HG03175 (cell line): ENCODE measurements around the gene FPR1.
"Not testable (repeated sequence)": the region's sequence is repeated elsewhere in the genome, so short reads cannot be mapped to it uniquely, and the experiment has no call there.

Source experiments
- ATAC-seq: cut with Tn5 transposase; IDR thresholded peaks from one replicate; pipeline ENCODE4 v1.9.1; 2021; ENCODE audit warnings: mild to moderate bottlenecking, moderate library complexity; ENCODE audit not compliant: unreplicated experiment

FPR1 gene

GRCh38 chr19:51738523-51738922 lies 13.2 kb downstream of the FPR1 start:
- not testable (repeated sequence) for ATAC-seq

DNA sequence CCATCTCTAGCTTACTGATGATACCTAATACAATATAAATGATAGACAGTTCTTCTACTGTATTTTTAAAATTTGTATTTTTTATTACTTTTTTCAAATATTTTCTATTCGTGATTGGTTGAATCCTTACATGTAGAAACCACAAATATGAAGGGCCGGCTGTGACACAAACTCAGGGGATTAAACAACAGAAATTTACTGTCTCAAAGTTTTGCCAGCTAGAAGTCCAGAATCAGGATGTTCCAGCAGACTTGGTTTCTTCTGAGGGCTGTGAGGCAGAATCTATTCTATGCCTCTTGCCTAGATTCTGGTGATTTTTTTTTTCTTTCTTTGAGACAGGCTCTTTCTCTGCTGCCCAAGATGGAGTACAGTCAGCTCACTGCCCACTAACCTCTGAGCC lies 13.8 kb downstream of the FPR1 start:
- ATAC-seq = no peak

- ATAC-seq = no peak
Observed at GRCh38 chr19:51737389-51737788, 14.3 kb downstream of the FPR1 start.

- ATAC-seq = no peak
Observed at GRCh38 chr19:51735759-51736449, 15.8 kb downstream of the FPR1 start.

DNA sequence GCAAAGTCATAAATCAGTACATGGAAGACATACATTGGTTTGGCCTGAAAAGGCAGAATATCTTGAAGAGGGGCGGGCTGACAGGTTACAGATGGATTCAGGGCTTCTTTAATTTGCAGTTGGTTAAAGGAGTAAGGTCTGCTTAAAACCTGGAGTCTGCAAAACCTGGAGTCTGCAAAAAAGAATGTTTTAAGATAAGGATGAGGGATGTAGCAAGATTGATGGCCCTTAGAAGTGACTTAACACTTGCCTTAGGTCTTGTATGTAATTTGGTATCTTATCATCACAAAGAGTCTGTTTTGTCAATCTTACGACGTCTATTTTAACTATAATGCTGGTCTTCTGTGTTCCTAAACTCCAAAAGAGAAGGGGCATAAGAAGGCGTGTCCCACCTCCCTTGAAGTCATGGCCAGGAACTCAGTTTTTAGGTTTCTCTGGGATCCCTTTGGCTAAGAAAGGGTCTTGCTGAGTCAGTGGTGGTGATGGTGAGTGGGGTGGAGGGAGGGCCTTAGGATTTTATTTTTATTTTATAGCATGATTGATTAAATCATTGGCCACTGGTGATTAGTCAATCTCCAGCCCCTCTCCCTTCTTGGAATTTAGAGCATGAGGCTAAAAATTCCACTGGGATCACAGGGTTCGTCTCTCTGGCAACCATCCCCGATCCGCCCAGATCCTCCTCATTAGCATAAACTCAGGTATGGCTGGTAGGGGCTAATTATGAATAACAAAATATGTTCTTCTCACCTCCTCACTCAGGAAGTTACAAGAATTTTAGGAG lies 17.7 kb downstream of the FPR1 start:
- ATAC-seq = no peak

DNA sequence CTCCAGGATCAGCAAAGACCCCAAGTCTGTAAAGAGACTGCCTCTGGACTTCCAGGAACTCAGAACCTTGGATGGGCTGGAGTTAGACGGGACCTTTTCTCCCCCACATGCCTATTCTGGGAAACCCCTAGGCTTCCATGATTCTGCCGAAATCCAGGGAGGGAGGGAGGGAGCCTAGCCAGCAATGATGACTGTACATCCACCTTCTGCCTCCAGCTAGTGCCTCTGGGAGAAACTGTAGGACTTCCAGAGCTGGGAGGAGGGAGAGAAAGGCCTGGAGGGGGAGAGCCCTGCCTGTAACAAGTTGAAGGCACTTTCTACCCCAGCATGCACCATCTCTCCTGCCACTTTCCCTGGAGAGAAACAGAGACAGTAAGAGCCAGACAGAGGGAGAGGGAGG lies 21.9 kb downstream of the FPR1 start:
- no peak for ATAC-seq

DNA sequence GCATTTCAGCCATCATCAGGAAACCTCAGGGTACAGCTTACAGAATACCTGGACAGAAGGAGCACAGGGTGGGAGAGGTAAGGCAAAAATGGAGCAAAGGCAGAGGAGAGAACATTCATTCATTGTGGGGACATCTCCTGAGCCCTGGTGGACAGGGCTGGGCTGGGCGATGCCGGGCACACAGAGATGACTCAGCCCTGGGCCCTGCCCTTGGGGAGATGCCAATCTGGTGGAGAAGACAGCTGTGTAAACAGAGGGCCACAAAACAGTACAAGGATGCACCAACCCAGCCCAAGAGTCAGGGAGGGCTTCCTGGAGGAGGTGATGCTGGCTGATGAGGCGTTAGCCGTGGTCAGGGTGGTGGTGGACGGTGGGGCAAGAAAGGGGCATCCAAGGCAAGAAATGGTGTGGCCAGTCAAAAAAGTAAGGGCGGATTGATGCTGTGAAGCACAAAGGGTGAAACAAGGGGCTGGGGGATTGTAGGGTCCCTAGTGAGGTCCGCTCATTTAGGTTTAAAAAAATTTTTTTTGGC lies 24.3 kb downstream of the FPR1 start:
- no peak for ATAC-seq

DNA sequence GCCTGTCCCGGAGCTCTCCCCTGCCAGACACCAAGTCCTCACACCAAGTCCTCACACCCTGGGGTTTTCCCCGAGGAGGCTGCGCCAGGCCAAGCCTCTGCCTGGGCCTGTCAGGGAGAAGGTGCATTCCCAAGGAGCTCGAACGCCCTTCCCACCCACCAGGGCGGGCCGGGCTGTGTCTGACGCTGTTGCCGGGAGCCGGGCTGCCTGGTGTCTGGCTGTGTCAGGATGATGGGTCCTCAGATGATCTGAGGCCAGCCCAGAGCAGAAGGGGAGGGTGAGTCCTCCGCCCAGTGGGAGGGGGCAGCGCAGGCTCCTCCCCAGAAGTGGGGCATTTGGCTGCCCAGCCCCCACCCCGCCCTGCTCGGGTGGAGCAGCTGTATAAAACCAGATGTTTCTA lies 25.6 kb downstream of the FPR1 start:
- ATAC-seq = no peak

DNA sequence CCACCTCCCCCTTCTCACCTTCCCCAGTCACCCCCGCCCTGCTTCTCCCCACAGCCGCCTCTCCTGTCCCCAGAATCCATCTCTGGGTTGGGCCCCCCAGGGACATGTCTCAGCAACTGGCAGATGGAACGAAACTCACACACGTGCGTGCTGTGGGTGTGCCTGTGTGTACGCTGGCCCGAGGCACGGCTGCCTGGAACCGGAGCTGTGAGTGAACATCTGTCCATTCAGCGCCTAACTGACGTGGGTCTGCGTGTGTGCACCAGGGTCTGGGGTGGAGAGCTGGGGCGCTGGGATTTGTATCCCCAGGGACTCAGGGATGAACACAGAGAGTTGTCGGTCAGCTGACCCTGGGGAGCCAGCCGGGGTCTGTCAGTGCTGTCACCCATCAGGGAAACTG lies 27.1 kb downstream of the FPR1 start:
- ATAC-seq = no peak

DNA sequence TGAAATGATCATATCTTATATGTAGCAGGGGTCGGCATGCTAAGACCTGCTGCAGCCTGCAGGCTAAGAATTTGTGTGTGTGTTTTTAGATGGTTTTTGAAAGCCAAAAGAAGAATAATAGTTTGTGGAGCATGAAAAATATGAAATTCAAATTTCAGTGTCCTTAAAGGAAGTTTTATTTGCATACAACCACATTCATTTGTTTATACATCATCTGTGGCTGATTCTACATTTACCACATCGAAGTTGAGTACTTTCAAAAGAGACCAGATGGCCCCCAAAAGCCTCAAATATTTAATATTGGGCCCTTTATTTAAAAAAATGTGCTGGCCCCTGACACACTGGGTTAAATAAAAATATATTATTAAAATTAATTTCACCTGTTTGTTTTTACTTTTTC lies 29.2 kb downstream of the FPR1 start:
- ATAC-seq = no peak

GRCh38 chr19:51721905-51722304 lies 29.8 kb downstream of the FPR1 start:
- no peak for ATAC-seq

- no peak for ATAC-seq
Observed at GRCh38 chr19:51719251-51719988, 32.3 kb downstream of the FPR1 start.

GRCh38 chr19:51716925-51717324 lies 34.8 kb downstream of the FPR1 start:
- ATAC-seq = no peak

DNA sequence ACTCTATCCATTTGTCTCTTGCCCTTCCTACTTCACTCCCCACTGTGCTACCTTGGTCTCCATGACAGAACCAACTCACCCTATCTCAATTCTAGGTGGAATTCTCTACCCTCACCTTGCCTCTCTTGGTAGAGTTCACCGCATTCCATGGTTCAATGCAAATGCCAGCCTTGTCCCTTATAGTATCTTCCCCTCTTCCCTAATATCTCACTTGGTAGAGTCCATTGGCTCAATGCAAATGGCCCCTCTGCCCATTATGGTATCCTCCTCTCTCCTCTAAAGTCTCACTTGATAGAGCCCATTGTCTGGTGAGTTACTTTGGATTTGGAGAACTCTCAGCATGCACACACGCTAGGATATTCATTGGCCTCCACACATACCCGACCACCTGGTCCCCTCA lies 35.8 kb downstream of the FPR1 start:
- ATAC-seq = no peak

DNA sequence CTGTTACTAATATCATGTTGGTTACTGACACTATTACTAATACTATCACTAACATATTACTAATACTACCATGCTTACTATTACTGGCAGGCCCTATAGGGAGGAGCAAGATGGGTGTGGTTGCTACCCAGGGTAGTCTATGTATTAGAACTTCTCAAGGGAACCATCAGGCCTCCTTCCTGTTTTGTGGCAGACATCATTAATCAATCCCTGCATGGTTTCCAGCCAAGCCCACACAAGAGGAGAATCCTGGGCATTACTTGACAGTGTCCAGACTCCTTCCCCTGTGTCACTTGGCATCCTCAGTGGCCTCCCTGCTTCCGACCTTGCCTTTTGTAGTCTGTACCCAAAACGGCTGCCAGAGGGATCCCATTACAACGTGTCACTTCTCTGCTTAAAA lies 36.8 kb downstream of the FPR1 start:
- ATAC-seq = no peak

DNA sequence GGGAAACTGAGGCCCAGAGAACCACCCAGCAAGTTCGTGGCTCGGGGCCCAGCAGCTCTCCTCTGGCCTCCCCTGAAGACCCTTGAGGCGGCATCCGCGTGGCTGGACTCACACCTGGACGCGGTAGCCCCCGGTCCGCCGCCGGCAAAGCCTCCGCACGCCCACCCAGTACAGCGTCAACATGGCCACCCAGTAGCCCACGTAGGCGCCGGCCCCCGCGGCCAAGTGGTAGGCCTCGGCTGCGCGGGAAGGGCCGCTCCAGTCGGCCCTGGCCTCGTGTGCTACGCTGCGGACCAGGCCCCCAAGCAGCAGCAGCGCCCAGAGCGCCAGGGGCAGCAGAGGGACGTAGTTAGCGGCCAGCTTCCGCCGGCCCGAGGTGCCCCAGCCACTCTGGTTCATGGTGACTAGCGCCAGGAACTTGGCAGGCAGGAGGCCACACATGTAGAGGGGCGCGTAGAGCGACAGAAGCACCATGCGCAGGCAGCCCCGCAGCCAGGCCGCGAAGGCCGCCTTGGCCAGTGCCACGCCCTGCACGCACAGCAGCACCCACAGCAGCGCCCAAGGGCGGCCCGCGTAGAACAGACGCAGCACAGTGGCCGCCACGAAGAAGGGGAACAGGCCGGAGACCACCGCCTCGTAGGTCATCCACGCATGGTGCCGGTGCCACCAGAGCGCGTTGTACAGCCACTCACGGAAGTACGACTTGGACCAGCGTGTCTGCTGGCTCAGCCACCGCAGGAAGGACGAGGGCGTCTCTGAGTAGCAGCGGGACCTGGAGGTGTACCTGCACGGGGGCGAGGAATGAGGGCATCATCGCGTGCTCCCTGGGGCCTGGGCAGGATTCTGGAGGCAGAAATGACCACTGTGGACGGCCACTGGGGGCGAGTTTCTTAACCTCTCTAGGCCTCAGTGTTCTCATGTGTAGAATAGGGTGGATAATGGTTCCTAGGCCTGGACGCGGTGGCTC lies 38.1 kb downstream of the FPR1 start:
- ATAC-seq = no peak

DNA sequence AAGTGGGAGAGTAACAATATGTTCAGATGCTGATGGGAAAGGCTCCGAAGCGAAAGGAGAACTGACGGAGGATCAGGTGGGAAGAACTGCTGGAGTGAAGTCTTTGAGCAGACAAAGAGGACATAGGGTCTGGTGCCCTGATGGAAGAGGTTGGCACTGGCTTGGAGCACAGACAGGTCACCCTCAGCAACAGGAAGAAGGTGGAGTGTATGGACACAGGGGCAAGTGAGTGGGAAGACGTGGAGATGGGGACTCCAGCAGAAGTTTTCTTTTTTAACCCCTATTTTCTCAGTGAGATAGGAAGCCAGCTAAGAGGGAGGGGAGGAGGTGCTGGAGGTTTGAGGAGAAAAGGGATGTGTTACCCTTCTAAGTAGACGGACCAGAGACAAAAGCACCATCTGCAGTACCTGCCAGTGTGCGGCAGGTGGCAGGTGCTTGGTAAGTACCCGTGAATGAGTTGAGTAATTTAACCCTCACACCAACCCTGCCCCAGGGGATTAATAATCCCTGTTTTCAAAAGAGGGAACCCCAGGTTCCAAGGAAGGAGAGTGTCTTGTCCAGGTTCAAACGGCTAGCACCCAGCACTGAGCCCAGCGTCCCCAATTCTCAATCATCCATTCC lies 39.1 kb downstream of the FPR1 start:
- no peak for ATAC-seq

- ATAC-seq = no peak
Observed at GRCh38 chr19:51711702-51712101, 40.0 kb downstream of the FPR1 start.

DNA sequence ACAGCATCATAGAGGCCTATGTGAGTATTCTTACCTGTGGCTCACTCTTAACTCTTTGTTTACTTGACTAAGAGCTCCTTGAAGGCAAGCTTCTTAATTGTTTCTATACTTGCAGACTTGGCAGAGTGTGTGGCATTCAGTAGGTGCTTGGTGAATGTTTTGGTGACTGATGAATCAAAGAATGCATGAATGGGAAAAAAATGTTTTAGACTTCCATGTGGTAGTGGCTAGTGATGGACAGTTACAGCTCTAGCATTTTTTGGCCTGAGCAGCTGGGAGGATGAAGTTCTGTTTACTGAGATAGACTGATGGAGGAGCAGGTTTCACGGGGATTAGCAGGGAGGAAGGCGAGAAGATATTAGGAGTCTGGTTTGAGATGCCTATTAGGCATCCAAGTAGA lies 41.5 kb downstream of the FPR1 start:
- no peak for ATAC-seq

DNA sequence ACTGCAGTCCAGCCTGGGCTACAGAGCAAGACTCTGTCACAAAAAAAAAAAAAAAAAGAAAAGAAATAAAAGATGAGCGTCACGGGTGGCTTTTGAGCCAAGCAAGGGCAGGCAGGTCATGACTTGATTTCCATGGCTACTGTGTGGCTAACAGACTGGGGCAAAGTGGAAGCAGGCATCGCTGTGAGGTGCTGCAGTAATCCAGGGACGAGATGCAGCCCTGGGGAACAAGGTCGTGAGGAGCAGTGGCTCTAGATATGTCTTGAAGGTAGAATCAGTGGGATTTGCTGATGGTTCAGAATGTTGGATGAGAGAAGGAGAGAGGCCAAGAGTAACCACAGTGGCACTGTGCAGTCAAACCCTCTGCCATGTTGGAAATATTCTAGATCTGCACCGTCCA lies 42.1 kb downstream of the FPR1 start:
- no peak for ATAC-seq
